Measurements from ENCODE around the gene RIBC2.
"Not testable (repeated sequence)": the region's sequence is repeated elsewhere in the genome, so short reads cannot be mapped to it uniquely, and the experiment has no call there.

RIBC2 gene

DNA sequence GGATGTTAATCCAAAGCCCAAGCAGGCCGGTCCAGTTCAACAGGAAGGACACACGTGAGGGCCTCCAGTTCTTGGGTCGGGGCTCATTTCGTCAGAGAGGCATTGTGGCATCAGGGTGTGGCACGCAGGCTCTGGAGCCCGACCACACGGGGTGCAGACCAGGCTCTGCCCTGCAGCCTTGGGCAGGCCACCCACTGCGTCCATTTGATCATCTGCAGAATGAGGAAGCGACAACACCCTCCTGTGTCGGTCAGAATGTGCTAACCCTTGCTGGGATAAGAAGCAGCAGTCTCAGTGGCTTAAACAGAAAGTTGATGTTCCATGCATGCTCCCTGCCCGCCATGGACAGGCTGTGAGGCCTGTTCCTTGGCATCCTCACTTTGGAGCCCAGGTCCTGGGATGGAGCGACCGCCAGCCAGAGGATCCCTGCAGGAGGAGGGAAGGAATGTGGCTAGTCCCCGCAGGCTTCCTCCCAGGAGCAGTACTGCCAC, 10.8 kb downstream of the RIBC2 start:
- DNase-seq (ENCODE audit: low spot score) = peak; percentile 12

- DNase-seq (ENCODE audit: low spot score) = no peak
Measured at GRCh38 chr22:45425101-45425500, 11.6 kb downstream of the RIBC2 start.

DNA sequence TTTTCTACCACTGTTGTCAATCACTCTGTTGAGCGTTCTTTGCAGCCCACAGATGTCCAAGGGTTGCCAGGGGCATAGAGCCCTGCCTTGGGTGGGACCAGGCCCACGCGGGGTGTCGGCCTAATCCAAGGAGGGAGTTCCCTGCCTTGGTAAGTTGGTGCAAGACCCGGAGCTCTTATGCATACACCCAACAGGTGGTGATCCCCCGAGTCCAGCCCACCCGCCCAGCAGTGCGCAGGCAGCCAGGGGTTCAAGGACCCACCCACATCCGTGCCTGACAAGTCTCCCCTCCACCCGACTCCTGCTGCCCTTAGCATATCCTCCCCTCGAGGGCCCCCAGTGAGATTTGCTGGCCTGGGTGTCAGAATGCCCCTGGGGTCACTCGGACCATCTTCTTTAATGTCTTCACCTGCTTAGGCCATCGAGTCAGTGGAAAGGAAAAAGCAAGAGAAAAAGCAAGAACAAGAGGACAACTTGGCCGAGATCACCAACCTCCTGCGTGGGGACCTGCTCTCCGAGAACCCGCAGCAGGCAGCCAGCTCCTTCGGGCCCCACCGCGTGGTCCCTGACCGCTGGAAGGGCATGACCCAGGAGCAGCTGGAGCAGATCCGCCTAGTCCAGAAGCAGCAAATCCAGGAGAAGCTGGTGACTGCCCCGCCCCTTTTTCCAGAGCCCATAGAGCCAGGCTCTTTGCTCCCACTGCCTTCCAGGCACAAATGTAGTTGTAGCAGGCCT, 12.2 kb downstream of the RIBC2 start:
- DNase-seq (ENCODE audit: low spot score) = no peak

GRCh38 chr22:45426387-45426786, 12.9 kb downstream of the RIBC2 start:
- DNase-seq (ENCODE audit: low spot score) = no peak

- DNase-seq (ENCODE audit: low spot score) = no peak
Measured at GRCh38 chr22:45427114-45427513, 13.6 kb downstream of the RIBC2 start.

DNA sequence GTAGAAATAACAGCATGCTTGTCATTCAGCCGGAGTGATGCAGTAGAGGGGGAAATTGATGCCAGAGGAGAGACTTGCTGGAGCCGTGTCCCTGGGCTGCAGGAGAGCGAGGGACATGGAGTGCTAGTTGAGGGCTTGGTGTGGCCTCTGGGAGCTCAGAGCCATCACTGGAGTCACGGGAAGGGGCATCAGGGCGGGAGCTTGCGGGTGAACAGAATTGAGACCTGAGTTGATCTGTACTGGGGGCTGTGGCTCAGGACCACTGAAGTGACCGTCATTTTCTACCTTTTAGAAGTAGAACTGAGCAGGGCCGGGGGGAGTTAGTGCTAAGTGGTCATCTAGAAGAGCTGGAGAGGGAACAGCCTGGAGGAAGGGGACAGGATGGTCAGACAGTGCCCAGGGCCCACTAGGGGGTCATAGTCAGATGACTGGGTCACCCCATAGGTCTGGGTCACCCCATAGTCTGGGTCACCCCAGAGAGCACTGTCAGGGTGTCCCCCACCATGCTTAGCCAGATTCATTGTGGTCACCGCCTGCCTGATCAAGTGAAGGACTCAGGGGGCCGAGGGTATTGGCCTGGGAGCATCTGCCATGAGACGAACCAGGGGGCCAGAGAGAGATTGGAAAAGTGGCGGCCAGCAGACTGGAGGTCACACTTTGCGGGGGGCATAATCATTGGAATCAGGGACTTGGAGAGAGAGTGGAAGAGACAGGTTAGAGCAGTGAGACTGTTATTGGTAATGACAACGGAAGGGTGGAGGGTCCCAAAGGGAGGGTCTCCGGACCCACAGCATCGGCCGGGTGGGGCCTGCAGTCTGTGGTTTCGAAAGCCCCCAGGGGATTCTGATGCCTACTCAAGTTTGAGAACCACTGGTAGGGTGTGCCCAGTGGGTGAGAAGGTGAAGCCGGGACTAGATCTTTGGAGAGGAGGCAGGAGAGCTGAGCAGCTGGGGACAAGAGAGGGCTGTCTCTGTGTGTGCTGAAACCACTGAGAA, 15.2 kb downstream of the RIBC2 start:
- no peak for DNase-seq (ENCODE audit: low spot score)

GRCh38 chr22:45429424-45429823, 15.9 kb downstream of the RIBC2 start:
- no peak for DNase-seq (ENCODE audit: low spot score)

GRCh38 chr22:45429981-45430775, 16.7 kb downstream of the RIBC2 start:
- DNase-seq (ENCODE audit: low spot score) = no peak

DNA sequence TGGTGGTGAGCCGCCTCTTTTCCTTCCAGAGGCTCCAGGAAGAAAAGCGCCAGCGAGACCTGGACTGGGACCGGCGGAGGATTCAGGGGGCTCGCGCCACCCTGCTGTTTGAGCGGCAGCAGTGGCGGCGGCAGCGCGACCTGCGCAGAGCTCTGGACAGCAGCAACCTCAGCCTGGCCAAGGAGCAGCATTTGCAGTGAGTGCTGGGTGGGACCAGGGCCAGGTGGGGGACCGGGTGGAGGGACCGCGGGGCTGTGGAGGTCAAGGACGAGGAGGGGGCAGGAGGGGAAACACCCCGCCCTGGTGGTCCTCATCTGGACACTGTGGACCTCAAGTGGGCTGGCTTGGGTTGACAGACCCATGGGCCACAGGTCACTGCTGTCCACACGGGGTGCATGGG, 17.4 kb downstream of the RIBC2 start:
- DNase-seq (ENCODE audit: low spot score) = no peak

DNA sequence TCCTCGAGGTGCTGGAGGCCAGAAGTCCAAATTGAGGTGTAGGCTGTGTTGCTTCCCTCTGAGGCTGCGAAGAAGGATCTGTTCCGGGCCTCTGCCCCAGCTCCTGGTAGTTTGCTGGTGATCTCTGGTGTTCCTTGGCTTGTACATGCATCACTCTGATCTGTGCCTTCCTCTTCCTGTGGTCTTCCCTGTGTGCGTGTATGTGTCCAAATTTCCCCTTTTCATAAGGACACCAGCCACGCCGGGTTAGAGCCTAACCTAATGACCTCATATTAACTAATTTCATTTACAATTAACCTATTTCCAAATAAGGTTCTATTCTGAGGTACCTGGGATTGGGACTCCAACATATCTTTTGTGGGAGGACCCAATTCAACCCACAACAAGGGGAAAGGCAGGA, 21.5 kb downstream of the RIBC2 start:
- DNase-seq (ENCODE audit: low spot score) = peak; percentile 2

- peak; percentile 76 for DNase-seq (ENCODE audit: low spot score)
Measured at GRCh38 chr22:45435544-45436139, 22.1 kb downstream of the RIBC2 start.

DNA sequence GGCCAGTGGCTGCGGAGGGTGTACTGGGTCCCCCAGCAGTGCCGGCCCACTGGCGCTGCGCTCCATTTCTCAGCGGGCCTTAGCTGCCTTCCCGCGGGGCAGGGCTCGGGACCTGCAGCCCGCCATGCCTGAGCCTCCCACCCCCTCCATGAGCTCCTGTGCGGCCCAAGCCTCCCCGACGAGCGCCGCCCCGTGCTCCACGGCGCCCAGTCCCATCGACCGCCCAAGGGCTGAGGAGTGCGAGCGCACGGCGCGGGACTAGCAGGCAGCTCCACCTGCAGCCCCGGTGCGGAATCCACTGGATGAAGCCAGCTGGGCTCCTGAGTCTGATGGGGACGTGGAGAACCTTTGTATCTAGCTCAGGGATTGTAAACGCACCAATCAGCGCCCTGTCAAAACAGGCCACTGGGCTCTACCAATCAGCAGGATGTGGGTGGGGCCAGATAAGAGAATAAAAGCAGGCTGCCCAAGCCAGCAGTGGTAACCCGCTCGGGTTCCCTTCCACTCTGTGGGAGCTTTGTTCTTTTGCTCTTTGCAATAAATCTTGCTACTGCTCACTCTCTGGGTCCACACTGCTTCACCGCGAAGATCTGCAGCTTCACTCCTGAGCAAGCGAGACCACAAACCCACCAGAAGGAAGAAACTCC, 23.5 kb downstream of the RIBC2 start:
- not testable (repeated sequence) for DNase-seq (ENCODE audit: low spot score)

DNA sequence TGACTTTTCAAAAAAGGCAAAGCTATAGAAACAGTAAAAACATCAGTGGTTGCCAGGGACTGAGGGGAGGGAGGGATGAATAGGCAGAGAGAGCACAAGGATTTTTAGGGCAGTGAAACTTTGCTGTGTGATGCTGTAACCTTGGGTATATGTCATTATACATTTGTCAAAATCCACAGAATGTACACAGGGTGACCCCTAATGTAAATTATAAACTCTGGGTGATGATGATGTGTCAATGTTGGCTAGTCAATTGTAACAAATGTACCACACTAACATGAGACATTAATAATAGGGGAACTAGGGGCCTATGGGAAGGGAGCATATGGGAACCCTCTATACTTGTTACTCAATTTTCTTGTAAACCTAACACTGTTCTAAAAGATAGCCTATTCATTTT, 24.8 kb downstream of the RIBC2 start:
- no peak for DNase-seq (ENCODE audit: low spot score)

DNA sequence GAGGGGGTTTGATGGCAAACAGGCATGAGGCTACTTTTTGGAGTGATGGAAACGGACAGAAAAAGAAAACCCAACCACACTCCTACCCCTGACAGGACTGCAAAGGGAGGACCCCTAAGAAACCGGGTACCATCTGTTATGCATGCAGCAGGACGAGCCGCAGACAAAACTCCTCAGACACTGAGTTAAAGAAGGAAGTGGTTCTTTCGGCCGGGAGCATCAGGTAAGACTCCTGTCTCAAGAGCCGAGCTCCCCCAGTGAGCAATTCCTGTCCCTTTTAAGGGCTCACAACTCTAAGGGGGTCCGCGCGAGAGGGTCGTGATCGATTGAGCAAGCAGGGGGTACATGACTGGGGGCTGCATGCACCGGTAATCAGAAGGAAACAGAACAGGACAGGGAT, 27.2 kb downstream of the RIBC2 start:
- DNase-seq (ENCODE audit: low spot score) = not testable (repeated sequence)

DNA sequence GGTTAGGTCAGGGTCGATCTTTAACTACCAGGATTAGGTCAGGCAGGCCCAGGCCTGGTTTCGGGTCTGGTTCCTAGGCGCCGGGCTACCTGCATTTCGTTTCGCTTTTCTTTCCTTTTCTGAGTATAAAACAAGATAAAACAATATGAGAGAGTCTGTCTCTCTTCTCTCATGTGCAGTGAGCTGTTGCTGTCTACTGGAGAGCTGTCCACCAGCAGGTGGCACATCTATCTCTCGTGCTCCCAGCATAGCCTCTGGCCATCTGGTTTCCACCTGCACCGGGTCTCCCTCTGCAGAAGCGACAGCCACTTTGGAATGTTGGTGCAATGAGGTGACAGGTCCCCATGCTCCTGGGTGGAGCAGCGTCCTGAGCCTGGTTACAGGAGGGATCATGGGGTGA, 27.6 kb downstream of the RIBC2 start:
- DNase-seq (ENCODE audit: low spot score) = peak; percentile 25

GRCh38 chr22:45442116-45442515, 28.6 kb downstream of the RIBC2 start:
- DNase-seq (ENCODE audit: low spot score) = no peak

DNA sequence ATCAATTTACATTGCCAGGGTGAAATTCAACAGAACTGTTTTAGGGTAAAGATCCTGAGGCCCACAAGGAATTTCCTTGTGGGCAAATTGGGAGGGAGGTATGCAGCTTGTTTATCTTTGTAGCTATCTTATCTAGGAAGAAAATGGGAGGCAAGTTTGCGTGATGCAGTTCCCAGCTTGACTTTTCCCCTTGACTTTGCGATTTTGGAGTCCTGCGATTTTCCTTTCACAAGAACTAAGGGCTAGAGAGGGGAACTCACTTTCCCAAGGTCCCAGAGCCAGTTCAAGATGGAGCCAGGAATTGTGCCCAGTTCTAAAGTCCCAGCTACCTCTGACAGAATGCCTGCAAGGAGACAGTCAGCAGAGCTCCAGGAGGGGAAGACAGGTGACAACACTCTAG, 30.7 kb downstream of the RIBC2 start:
- DNase-seq (ENCODE audit: low spot score) = no peak

DNA sequence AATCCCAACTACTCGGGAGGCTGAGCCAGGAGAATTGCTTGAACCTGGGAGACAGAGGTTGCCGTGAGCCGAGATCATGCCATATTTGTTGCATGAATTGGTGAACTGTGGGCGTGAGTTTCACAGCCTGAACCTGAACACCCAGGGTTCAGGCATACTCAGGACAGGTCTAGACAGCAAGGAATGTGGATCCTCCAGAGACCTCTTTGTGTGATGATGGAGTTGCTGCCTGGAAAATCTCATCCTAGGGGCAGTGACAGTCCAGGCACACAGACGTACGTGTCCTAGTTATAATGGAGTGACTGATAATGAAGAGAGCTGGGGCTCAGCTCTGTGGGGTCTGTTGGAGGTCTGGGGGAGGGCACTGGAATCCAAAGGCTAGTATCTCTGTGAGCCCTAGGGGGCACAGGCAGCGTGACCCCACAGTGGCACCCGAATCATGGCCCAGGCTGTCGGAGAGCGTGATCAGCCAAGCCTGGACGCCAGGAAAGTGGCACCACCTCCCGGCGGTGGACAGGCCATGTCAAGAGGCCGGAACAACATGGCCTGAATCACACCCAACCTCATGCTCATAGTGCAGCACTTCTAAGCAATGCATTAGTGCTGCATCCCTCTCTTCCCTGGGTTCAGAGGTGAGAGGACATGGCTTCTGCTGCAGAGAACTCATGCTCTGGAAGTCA, 31.7 kb downstream of the RIBC2 start:
- no peak for DNase-seq (ENCODE audit: low spot score)

GRCh38 chr22:45446216-45446615, 32.7 kb downstream of the RIBC2 start:
- DNase-seq (ENCODE audit: low spot score) = no peak

DNA sequence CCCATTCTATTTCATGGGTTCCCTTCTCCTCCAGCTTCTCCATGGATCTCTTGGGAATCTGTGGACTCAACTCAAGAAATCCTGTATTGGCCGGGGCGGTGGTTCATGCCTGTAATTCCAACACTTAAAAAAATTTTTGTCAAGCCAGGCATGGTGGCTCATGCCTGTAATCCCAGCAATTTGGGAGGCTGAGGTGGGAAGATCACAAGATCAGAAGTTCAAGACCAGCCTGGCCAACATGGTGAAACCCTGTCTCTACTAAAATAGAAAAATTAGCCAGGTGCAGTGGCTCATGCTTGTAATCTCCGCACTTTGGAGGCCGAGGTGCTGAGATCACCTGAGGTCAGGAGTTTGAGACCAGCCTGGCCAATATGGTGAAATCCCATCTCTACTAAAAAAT, 34.1 kb downstream of the RIBC2 start:
- DNase-seq (ENCODE audit: low spot score) = not testable (repeated sequence)

GRCh38 chr22:45448431-45448830, 34.9 kb downstream of the RIBC2 start:
- no peak for DNase-seq (ENCODE audit: low spot score)

Measured in pons (tissue), 1 donor.